ENCODE data around the gene JSRP1.

The JSRP1 gene

DNA sequence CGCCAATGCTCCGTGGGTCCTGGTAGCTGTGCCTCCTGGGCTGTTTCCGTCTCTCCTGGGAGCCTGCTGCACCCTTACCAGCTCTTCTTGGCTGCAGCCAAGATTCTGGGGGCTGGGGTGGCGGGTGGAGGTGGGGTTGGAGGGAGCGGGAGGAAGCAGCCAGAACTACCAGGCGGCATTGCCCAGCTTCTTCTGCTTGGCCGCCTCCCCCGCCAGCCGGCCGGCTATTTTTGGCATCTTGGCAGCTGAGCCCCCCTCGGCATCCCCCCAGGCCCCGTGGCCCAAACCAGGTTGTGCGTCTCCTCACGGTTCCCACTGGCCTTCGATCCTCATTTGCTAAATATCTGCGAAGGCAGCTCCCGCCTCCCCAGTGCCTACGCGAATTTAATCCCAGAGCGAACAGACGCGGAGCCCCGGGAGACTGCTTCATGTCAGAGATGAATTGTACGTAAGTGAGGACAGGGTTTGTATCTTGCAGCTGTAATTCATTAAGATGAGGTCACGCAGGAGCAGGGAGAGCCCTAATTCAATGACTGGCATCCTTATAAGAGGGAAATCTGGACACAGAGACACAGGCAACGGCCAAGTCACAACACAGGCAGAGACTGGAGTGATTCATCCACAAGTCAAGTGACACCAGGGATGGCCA lies 38.6 kb upstream of the JSRP1 start:
- H3K27me3 ChIP-seq (ENCODE audit: insufficient read depth, poor library complexity, severe bottlenecking), result no peaks in the 10 kb centered on the region
- no peak overlapping the region for H3K4me3 ChIP-seq (replicated peaks; ENCODE audit: insufficient read depth, low read length)
- TF ChIP-seq SPI1 (IDR thresholded peaks at IDR 0.05; ENCODE audit: borderline replicate concordance, low read depth) (no peak), GABPA (IDR thresholded peaks at IDR 0.05; ENCODE audit: low read depth) (no peak), POLR2AphosphoS5 (IDR thresholded peaks at IDR 0.05; ENCODE audit: low read depth) (no peak)
- TF ChIP-seq, protein P1, sequence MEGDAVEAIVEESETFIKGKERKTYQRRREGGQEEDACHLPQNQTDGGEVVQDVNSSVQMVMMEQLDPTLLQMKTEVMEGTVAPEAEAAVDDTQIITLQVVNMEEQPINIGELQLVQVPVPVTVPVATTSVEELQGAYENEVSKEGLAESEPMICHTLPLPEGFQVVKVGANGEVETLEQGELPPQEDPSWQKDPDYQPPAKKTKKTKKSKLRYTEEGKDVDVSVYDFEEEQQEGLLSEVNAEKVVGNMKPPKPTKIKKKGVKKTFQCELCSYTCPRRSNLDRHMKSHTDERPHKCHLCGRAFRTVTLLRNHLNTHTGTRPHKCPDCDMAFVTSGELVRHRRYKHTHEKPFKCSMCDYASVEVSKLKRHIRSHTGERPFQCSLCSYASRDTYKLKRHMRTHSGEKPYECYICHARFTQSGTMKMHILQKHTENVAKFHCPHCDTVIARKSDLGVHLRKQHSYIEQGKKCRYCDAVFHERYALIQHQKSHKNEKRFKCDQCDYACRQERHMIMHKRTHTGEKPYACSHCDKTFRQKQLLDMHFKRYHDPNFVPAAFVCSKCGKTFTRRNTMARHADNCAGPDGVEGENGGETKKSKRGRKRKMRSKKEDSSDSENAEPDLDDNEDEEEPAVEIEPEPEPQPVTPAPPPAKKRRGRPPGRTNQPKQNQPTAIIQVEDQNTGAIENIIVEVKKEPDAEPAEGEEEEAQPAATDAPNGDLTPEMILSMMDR (IDR thresholded peaks at IDR 0.05; ENCODE audit: insufficient read depth, low read length), result no peak
- TF ChIP-seq, protein P2, sequence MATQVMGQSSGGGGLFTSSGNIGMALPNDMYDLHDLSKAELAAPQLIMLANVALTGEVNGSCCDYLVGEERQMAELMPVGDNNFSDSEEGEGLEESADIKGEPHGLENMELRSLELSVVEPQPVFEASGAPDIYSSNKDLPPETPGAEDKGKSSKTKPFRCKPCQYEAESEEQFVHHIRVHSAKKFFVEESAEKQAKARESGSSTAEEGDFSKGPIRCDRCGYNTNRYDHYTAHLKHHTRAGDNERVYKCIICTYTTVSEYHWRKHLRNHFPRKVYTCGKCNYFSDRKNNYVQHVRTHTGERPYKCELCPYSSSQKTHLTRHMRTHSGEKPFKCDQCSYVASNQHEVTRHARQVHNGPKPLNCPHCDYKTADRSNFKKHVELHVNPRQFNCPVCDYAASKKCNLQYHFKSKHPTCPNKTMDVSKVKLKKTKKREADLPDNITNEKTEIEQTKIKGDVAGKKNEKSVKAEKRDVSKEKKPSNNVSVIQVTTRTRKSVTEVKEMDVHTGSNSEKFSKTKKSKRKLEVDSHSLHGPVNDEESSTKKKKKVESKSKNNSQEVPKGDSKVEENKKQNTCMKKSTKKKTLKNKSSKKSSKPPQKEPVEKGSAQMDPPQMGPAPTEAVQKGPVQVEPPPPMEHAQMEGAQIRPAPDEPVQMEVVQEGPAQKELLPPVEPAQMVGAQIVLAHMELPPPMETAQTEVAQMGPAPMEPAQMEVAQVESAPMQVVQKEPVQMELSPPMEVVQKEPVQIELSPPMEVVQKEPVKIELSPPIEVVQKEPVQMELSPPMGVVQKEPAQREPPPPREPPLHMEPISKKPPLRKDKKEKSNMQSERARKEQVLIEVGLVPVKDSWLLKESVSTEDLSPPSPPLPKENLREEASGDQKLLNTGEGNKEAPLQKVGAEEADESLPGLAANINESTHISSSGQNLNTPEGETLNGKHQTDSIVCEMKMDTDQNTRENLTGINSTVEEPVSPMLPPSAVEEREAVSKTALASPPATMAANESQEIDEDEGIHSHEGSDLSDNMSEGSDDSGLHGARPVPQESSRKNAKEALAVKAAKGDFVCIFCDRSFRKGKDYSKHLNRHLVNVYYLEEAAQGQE (IDR thresholded peaks at IDR 0.05; ENCODE audit: insufficient replicate concordance, low read depth), result no peak
- no peak overlapping the region for H3K27ac ChIP-seq (replicated peaks)
- no peak for DNase-seq (ENCODE audit: low read depth in 1 of 2, low spot score in 1 of 2)

DNA sequence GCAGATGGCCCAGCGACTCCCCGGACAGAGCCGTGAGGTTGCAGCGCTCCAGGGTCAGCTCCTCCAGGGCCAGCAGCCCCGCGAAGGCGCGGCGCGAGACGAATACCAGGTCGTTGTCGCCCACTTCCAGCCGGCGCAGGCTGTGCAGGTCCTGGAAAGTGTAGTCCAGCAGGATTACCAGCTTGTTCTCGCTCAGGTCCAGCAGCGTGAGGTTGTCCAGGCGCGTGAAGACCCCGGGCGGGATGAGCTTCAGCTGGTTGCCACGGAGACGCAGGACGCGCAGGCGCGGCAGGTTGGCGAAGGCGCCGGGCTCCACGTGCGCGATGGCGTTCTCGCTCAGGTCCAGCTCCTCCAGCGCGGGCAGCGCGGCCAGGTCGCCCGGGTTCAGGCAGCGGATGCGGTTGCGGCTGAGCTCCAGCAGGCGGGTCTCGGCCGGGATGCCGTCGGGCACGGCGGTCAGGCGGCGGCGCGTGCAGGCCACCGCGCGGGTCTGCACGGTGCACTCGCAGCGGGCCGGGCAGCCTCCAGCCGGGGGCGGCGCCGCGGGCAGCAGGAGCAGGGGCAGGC lies 35.1 kb upstream of the JSRP1 start:
- Histone ChIP-seq H3K27ac (replicated peaks) (peak overlapping the region; percentile 100), H3K27me3 (ENCODE audit: insufficient read depth, poor library complexity, severe bottlenecking) (no peaks in the 10 kb centered on the region), H3K4me3 (replicated peaks; ENCODE audit: insufficient read depth, low read length) (peak overlapping the region; percentile 92)
- no peak for TF ChIP-seq GABPA (IDR thresholded peaks at IDR 0.05; ENCODE audit: low read depth)
- TF ChIP-seq, protein P2 (IDR thresholded peaks at IDR 0.05; ENCODE audit: insufficient replicate concordance, low read depth), result no peak
- TF ChIP-seq POLR2AphosphoS5 (IDR thresholded peaks at IDR 0.05; ENCODE audit: low read depth), result no peak
- TF ChIP-seq, protein P1 (IDR thresholded peaks at IDR 0.05; ENCODE audit: insufficient read depth, low read length), result no peak
- TF ChIP-seq SPI1 (IDR thresholded peaks at IDR 0.05; ENCODE audit: borderline replicate concordance, low read depth), result no peak
- no peak for DNase-seq (ENCODE audit: low read depth in 1 of 2, low spot score in 1 of 2)

DNA sequence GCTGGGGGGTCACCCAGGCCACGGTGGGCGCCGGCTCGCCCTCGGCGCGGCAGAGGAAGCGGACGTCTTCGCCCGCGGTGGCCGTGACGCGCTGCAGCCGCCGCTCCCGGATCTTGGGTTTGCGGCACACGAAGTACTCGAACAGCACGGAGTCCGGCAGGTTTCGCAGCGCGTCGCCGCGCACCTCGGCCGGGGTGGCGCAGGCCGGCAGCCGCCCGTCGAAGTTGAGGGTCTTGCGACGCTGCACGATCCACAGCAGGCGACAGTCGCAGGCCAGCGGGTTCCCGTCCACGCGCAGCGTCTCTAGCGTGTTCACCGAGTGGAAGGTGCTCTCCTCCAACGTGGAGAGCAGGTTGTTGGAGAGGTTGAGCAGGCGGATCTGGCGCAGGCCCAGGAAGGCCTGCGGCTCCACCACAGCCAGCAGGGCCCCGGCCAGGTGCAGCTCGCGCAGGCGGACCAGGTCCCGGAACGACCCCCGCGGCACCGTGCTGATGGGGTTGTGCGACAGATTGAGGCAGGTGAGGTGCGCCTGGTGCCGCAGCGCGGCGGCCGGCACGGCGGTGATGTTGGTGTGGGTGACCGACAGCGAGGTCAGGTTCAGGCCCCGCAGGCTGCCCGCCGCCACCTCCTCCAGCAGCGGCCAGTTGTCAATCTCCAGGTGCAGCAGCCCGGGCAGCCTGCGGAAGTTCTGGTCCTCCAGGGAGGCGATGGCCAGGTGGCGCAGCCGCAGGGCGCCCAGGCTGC lies 34.4 kb upstream of the JSRP1 start:
- no peak for DNase-seq (ENCODE audit: low read depth in 1 of 2, low spot score in 1 of 2)
- TF ChIP-seq, protein P1 (IDR thresholded peaks at IDR 0.05; ENCODE audit: insufficient read depth, low read length), result no peak
- peak overlapping the region; percentile 92 for H3K4me3 ChIP-seq (replicated peaks; ENCODE audit: insufficient read depth, low read length)
- peak overlapping the region; percentile 100 for H3K27ac ChIP-seq (replicated peaks)
- H3K27me3 ChIP-seq (ENCODE audit: insufficient read depth, poor library complexity, severe bottlenecking), result no peaks in the 10 kb centered on the region
